IMR-90 (cell line): ENCODE results near the gene CRY2. TPM values are rescaled to one million over a fixed set of nuclear protein-coding genes. Genes with fewer than 3 reads are reported as not detected.

Experiments
- ATAC-seq: fragments of 200-7000 bp; cut with Tn5 transposase; 2 replicates; pipeline ENCODE4 v1.9.1; 2020; ENCODE audit warnings: low read depth, mild to moderate bottlenecking, moderate library complexity
- BruUV-seq: library from RNA; stranded (reverse); fragments of 400-500 nt; replicated peaks from 2 replicates; lab custom pipeline; 2021; lab: Mats Ljungman, UMichigan
- CTCF ChIA-PET: fragments of 300-600 bp; formaldehyde crosslinking; extraction: SDS; loops from one replicate; lab custom pipeline; 2021; ENCODE audit warnings: antibody characterized with exemption; lab: Yijun Ruan, JAX
- POLR2A ChIA-PET: fragments of 300-600 bp; sonication (Branson Sonifier 250); formaldehyde crosslinking; loops from one replicate; lab custom pipeline; 2022; ENCODE audit warnings: antibody characterized with exemption; ENCODE audit not compliant: unreplicated experiment; lab: Charles Lee
- DNase-seq: peaks from one replicate; pipeline ENCODE4 v3.0.0; 2013
- H2AFZ ChIP-seq: replicated peaks from 2 replicates; pipeline ENCODE3; 2013; ENCODE audit warnings: low read length, mild to moderate bottlenecking; ENCODE audit not compliant: poor library complexity
- H2AK5ac ChIP-seq: 2 replicates; pipeline ENCODE4 v1.6.1; 2013; ENCODE audit warnings: low read depth, low read length, inconsistent platforms
- H2AK9ac ChIP-seq: replicated peaks from 2 replicates; pipeline ENCODE3; 2013; ENCODE audit warnings: mild to moderate bottlenecking, low read depth, low read length, moderate library complexity; ENCODE audit not compliant: poor library complexity
- H2BK120ac ChIP-seq: 2 replicates; pipeline ENCODE4 v1.6.1; 2013; ENCODE audit warnings: low read depth, low read length, inconsistent platforms
- H2BK15ac ChIP-seq: 3 replicates; pipeline ENCODE4 v1.6.1; 2013; ENCODE audit warnings: low read depth, low read length, inconsistent platforms
- H2BK20ac ChIP-seq: 2 replicates; pipeline ENCODE4 v1.6.1; 2013; ENCODE audit warnings: low read depth, mild to moderate bottlenecking, inconsistent platforms, low read length, moderate library complexity
- H2BK5ac ChIP-seq: 2 replicates; pipeline ENCODE4 v1.6.1; 2013; ENCODE audit warnings: mild to moderate bottlenecking, low read depth, low read length, inconsistent platforms; ENCODE audit not compliant: poor library complexity, severe bottlenecking
- H3K14ac ChIP-seq: replicated peaks from 2 replicates; pipeline ENCODE4 v1.6.1; 2013; ENCODE audit warnings: low read depth, low read length, inconsistent platforms
- H3K18ac ChIP-seq: 2 replicates; pipeline ENCODE4 v1.6.1; 2013; ENCODE audit warnings: low read depth, low read length, control low read depth
- H3K23ac ChIP-seq: 2 replicates; pipeline ENCODE4 v1.6.1; 2013; ENCODE audit warnings: low read depth, low read length, inconsistent platforms
- H3K27ac ChIP-seq: 2 replicates; pipeline ENCODE4 v1.5.1; 2013; ENCODE audit warnings: mild to moderate bottlenecking, control low read depth, low read length; ENCODE audit not compliant: insufficient read depth
- H3K27me3 ChIP-seq: 2 replicates; pipeline ENCODE4 v1.6.1; 2013; ENCODE audit warnings: low read length; ENCODE audit not compliant: control insufficient read depth, insufficient read depth
- H3K36me3 ChIP-seq: 2 replicates; pipeline ENCODE4 v1.6.1; 2013; ENCODE audit warnings: low read length, mixed read lengths; ENCODE audit not compliant: control insufficient read depth, insufficient read depth
- H3K4ac ChIP-seq: 2 replicates; pipeline ENCODE4 v1.6.1; 2013; ENCODE audit warnings: low read depth, low read length, inconsistent platforms
- H3K4me1 ChIP-seq: 2 replicates; pipeline ENCODE4 v1.6.1; 2013; ENCODE audit warnings: low read length, mixed read lengths; ENCODE audit not compliant: control insufficient read depth, insufficient read depth
- H3K4me2 ChIP-seq: 2 replicates; pipeline ENCODE4 v1.6.1; 2013; ENCODE audit warnings: low read depth, mild to moderate bottlenecking, control low read depth, low read length, moderate library complexity
- H3K4me3 ChIP-seq: 2 replicates; pipeline ENCODE4 v1.5.1; 2013; ENCODE audit warnings: low read depth, mild to moderate bottlenecking, control low read depth, low read length, moderate library complexity; ENCODE audit not compliant: insufficient read depth
- H3K56ac ChIP-seq: 2 replicates; pipeline ENCODE4 v1.6.1; 2013; ENCODE audit warnings: low read length, inconsistent platforms; ENCODE audit not compliant: insufficient read depth; ENCODE audit errors: extremely low read depth
- H3K79me1 ChIP-seq, 2 experiments: 2 replicates each; pipeline ENCODE4 v1.6.1; 2013; ENCODE audit warnings: low read length in 2 of 2, inconsistent platforms in 1 of 2, low read depth in 1 of 2
- H3K9ac ChIP-seq: 2 replicates; pipeline ENCODE4 v1.6.1; 2013; ENCODE audit warnings: low read depth, low read length, control low read depth
- H3K9me1 ChIP-seq: 2 replicates; pipeline ENCODE4 v1.6.1; 2013; ENCODE audit warnings: low read length, inconsistent platforms; ENCODE audit not compliant: insufficient read depth
- H3K9me3 ChIP-seq: 2 replicates; pipeline ENCODE4 v1.6.1; 2013; ENCODE audit warnings: low read length; ENCODE audit not compliant: control insufficient read depth, insufficient read depth
- H4K20me1 ChIP-seq: 2 replicates; pipeline ENCODE4 v1.6.1; 2013; ENCODE audit warnings: low read length, inconsistent platforms; ENCODE audit not compliant: insufficient read depth
- H4K5ac ChIP-seq: 2 replicates; pipeline ENCODE4 v1.6.1; 2013; ENCODE audit warnings: mild to moderate bottlenecking, low read depth, low read length, control low read depth
- H4K8ac ChIP-seq, 2 experiments: 2 replicates each; pipeline ENCODE4 v1.6.1; 2013; ENCODE audit warnings: low read depth in 2 of 2, low read length in 2 of 2, control low read depth in 1 of 2, inconsistent platforms in 1 of 2
- H4K91ac ChIP-seq: 2 replicates; pipeline ENCODE4 v1.6.1; 2013; ENCODE audit warnings: low read depth, low read length, inconsistent platforms; ENCODE audit not compliant: insufficient read depth
- BHLHE40 ChIP-seq: fragments of 150-350 bp; IDR thresholded peaks from 2 replicates; pipeline ENCODE4 v1.6.1; 2016; ENCODE audit warnings: mild to moderate bottlenecking, low read depth, low read length
- CEBPB ChIP-seq: IDR thresholded peaks from 2 replicates; pipeline ENCODE4 v1.6.1; 2012; ENCODE audit warnings: low read depth, low read length, improper control_type of control experiment
- MAFK ChIP-seq: IDR thresholded peaks from 2 replicates; pipeline ENCODE4 v1.6.1; 2012; ENCODE audit warnings: low read depth, low read length, improper control_type of control experiment
- MAZ ChIP-seq: IDR thresholded peaks from 2 replicates; pipeline ENCODE4 v1.6.1; 2012; ENCODE audit warnings: low read depth, mild to moderate bottlenecking, low read length, improper control_type of control experiment, moderate library complexity, borderline replicate concordance
- MXI1 ChIP-seq: IDR thresholded peaks from 2 replicates; pipeline ENCODE4 v1.6.1; 2012; ENCODE audit warnings: low read depth, mild to moderate bottlenecking, low read length, moderate library complexity, borderline replicate concordance
- NFE2L2 ChIP-seq: fragments of 150-350 bp; IDR thresholded peaks from 2 replicates; pipeline ENCODE4 v1.6.1; 2016; ENCODE audit warnings: low read depth, mild to moderate bottlenecking, low read length
- RAD21 ChIP-seq: IDR thresholded peaks from 2 replicates; pipeline ENCODE4 v1.6.1; 2012; ENCODE audit warnings: low read length, improper control_type of control experiment
- SMC3 ChIP-seq: fragments of 150-350 bp; IDR thresholded peaks from 2 replicates; pipeline ENCODE4 v1.6.1; 2016; ENCODE audit warnings: low read depth, mild to moderate bottlenecking, antibody characterized with exemption, low read length, moderate library complexity
- WGBS, 2 experiments: methylation state at CpG; one replicate each; pipeline versions ENCODE4 v1.1.5 to v1.1.7; 2013; ENCODE audit warnings: missing lambda C conversion rate in 2 of 2; ENCODE audit not compliant: insufficient read length in 1 of 2; ENCODE audit errors: extremely low coverage in 2 of 2; 5-methylcytosine and 5-hydroxymethylcytosine counted together
- dilution Hi-C: fragments of 300-500 bp; cut with HindIII; formaldehyde crosslinking; loops from one replicate; pipeline ENCODE4 v1.14.3; 2018; ENCODE audit warnings: low sequenced_read_pairs; ENCODE audit not compliant: unreplicated experiment
- in situ Hi-C: fragments of 300-500 bp; cut with MboI; formaldehyde crosslinking; loops from 3 replicates; pipeline ENCODE4 v1.14.3; 2019; ENCODE audit warnings: low sequenced_read_pairs, inconsistent platforms, mixed read lengths
- intact Hi-C: fragments of 100-400 bp; cut with micrococcal nuclease; formaldehyde crosslinking; loops from 2 replicates; pipeline ENCODE4 v1.10.0; 2022
- polyA plus RNA-seq, 3 experiments: library from polyadenylated mRNA; depleted of rRNA; stranded (reverse); fragments of >200 nt; gene quantifications; 2 replicates each; pipeline ENCODE4 v1.2.3, GENCODE V29; 2012; ENCODE audit warnings: low replicate concordance in 1 of 3
- total RNA-seq: library from RNA; depleted of rRNA; stranded (reverse); fragments of >200 nt; gene quantifications from 2 replicates; pipeline ENCODE4 v1.2.3, GENCODE V29; 2012

Gene CRY2
- total and polyA plus RNA-seq, 2 of the 4 experiments (the other 2 are of a cell fraction) = 12.2 to 13.1 TPM

GRCh38 chr11:45913942-45914635 is 66.8 kb downstream of the CRY2 start:
- Histone ChIP-seq H2AK9ac (no peak overlapping the region), H3K56ac (no peak overlapping the region), H3K23ac (no peak overlapping the region), H4K5ac (no peak overlapping the region), H2BK120ac (no peak overlapping the region), H4K8ac (no peak overlapping the region), H4K91ac (no peak overlapping the region), H3K36me3 (peaks cover 34% of the 10 kb centered on the region), H3K4ac (no peak overlapping the region), H2AK5ac (no peak overlapping the region), H3K14ac (no peak overlapping the region), H4K20me1 (peaks cover 7% of the 10 kb centered on the region; the same call in 1 of the 2 replicates), H2BK15ac (no peak overlapping the region), H2AFZ (no peak overlapping the region), H3K27me3 (no peaks in the 10 kb centered on the region), H3K4me2 (no peak overlapping the region), H3K18ac (no peak overlapping the region), H2BK20ac (no peak overlapping the region), H3K79me1 (peaks cover 18 to 32% of the 10 kb centered on the region in 2 experiments), H2BK5ac (no peak overlapping the region), H3K9me3 (no peaks in the 10 kb centered on the region), H3K4me1 (no peaks in the 10 kb centered on the region), H3K9ac (no peak overlapping the region), H3K27ac (no peak overlapping the region), H3K4me3 (no peak overlapping the region), H3K9me1 (0 out of 2 replicates have a peak, but pooled peaks cover 5% of the 10 kb centered on the region)
- ATAC-seq (no peak), DNase-seq (no peak)
- 83% methylated on average over 7 of the region's 22 CpGs; no CpG with 5 or more reads in 1 of the 2 experiments for WGBS, 2 experiments
- no peak for TF ChIP-seq CEBPB
- TF ChIP-seq RAD21 = no peak
- no peak for TF ChIP-seq MXI1
- TF ChIP-seq SMC3 = no peak
- no peak for TF ChIP-seq MAZ
- no peak for TF ChIP-seq BHLHE40
- TF ChIP-seq MAFK = no peak
- TF ChIP-seq NFE2L2 = no peak
- intact Hi-C loops (no loop called here), in situ Hi-C loops (no loop called here), dilution Hi-C loops (no loop called here)
- BruUV-seq = no TSS peak
- POLR2A ChIA-PET = no interaction called here
- CTCF ChIA-PET = no interaction called here
